ENCODE data around the gene RAB3C.

DNA sequence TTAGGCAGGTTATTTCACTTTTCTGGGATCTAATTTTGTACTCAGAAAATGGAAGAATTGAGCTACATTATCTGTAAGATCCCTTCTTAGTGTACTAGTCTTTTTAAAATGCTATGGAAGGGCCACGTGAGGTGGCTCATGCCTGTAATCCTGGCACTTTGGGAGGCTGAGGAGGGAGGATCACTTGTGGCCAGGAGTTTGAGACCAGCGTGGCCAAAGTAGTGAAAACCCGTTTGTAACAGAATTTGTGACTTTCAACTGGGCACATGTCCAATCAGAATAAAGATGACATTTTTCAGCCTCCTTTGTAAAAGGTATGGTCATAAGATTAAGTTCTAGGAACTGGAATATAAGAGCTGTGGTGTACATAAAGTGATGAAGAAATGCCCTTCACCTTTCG, 3.1 kb upstream of the RAB3C start:
- TF ChIP-seq, protein P1, sequence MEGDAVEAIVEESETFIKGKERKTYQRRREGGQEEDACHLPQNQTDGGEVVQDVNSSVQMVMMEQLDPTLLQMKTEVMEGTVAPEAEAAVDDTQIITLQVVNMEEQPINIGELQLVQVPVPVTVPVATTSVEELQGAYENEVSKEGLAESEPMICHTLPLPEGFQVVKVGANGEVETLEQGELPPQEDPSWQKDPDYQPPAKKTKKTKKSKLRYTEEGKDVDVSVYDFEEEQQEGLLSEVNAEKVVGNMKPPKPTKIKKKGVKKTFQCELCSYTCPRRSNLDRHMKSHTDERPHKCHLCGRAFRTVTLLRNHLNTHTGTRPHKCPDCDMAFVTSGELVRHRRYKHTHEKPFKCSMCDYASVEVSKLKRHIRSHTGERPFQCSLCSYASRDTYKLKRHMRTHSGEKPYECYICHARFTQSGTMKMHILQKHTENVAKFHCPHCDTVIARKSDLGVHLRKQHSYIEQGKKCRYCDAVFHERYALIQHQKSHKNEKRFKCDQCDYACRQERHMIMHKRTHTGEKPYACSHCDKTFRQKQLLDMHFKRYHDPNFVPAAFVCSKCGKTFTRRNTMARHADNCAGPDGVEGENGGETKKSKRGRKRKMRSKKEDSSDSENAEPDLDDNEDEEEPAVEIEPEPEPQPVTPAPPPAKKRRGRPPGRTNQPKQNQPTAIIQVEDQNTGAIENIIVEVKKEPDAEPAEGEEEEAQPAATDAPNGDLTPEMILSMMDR (IDR thresholded peaks at IDR 0.05; ENCODE audit: low read length), result no peak
- TF ChIP-seq EZH2 (optimal IDR thresholded peaks at IDR 0.05; ENCODE audit: low read depth, low read length) (no peak), EZH2phosphoT487 (IDR thresholded peaks at IDR 0.05; ENCODE audit: low read length) (no peak)
